Measurements from ENCODE around the gene TACC2. TPM values are rescaled to one million over a fixed set of nuclear protein-coding genes. Genes with fewer than 3 reads are reported as not detected.

The TACC2 gene
- total and polyA plus RNA-seq, 2 donors (not counting 3 experiments of a cell fraction or from before 2014, with no cell fraction given) = 14.4 to 46.2 TPM

GRCh38 chr10:122097935-122098334 is 109.0 kb downstream of the TACC2 start:
- ChIA-PET POLR2A (no interaction called here), CTCF (no interaction called here)
- H3K9ac ChIP-seq (replicated peaks; ENCODE audit: extremely low read depth, insufficient read depth, low read length) = no peak overlapping the region
- no peaks in the 10 kb centered on the region for H3K9me3 ChIP-seq (replicated peaks; ENCODE audit: control insufficient read depth, insufficient read depth, low read length)
- H3K79me2 ChIP-seq (ENCODE audit: control insufficient read depth, insufficient read depth, low read length) = no peaks in the 10 kb centered on the region
- no peaks in the 10 kb centered on the region for H3K4me1 ChIP-seq (ENCODE audit: control insufficient read depth, extremely low read depth, insufficient read depth, low read length)
- no peak overlapping the region for H3K4me3 ChIP-seq (replicated peaks in 1 of 3; ENCODE audit: insufficient read depth in 1 of 3, low read depth in 1 of 3, low read length in 3 of 3)
- intact Hi-C loops (cut with micrococcal nuclease) (no loop called here), dilution Hi-C loops (cut with MboI; ENCODE audit: extremely low pct_ligation_motif_present, low sequenced_read_pairs) (no loop called here)
- no peak for DNase-seq (ENCODE audit: low read depth, low spot score)
- H3K27ac ChIP-seq (ENCODE audit: insufficient read depth, low read depth, low read length) = no peak overlapping the region
- H2AFZ ChIP-seq (ENCODE audit: low read depth, low read length) = no peak overlapping the region
- no TSS peak for BruUV-seq (replicated peaks)
- no peak overlapping the region for H3K4me2 ChIP-seq (ENCODE audit: insufficient read depth, low read length)
- no peaks in the 10 kb centered on the region for H3K9me1 ChIP-seq (replicated peaks; ENCODE audit: control insufficient read depth, extremely low read depth, insufficient read depth, low read length)
- peaks cover 9% of the 10 kb centered on the region in 2 experiments for H3K27me3 ChIP-seq (ENCODE audit: control insufficient read depth in 2 of 2, insufficient read depth in 2 of 2, low read length in 2 of 2)
- no peak for FAIRE-seq
- H3K36me3 ChIP-seq (ENCODE audit: control insufficient read depth in 2 of 2, extremely low read depth in 1 of 2, insufficient read depth in 2 of 2, low read length in 2 of 2) = no peaks in the 10 kb centered on the region
- H4K20me1 ChIP-seq (replicated peaks; ENCODE audit: control insufficient read depth, extremely low read depth, insufficient read depth, low read length) = no peaks in the 10 kb centered on the region
- TF ChIP-seq MYC (IDR thresholded peaks at IDR 0.05; ENCODE audit: low read depth, low read length) = no peak
- no peak for TF ChIP-seq FOS (IDR thresholded peaks at IDR 0.05; ENCODE audit: borderline replicate concordance, insufficient read depth, low read length)
- no peak for TF ChIP-seq MAX (IDR thresholded peaks at IDR 0.05; ENCODE audit: insufficient read depth, insufficient read length)
- TF ChIP-seq GATA2 (IDR thresholded peaks at IDR 0.05; ENCODE audit: insufficient read depth, insufficient read length, low read depth, low read length) = no peak
- TF ChIP-seq POLR2AphosphoS5 (IDR thresholded peaks at IDR 0.05; ENCODE audit: insufficient read depth, low read depth, low read length) = no peak
- no peak for TF ChIP-seq CTCF (IDR thresholded peaks at IDR 0.05; ENCODE audit: extremely low read depth in 1 of 2, insufficient read depth in 1 of 2, low read depth in 1 of 2, low read length in 2 of 2)
- TF ChIP-seq JUN (IDR thresholded peaks at IDR 0.05; ENCODE audit: borderline replicate concordance, insufficient read depth, insufficient read length, low read depth) = no peak
- TF ChIP-seq EZH2 (IDR thresholded peaks at IDR 0.05; ENCODE audit: borderline replicate concordance, low read depth, low read length, severe bottlenecking) = no peak
- TF ChIP-seq POLR2A (IDR thresholded peaks at IDR 0.05; ENCODE audit: low read depth, low read length) = no peak
